SK-N-SH treated with all-trans-retinoic acid at 6 μM for 48 hours (cell line): ENCODE measurements around the gene RAD51C.

ENCODE experiments used
- CSDC2 ChIP-seq: fragments of 250-450 bp; sonication (Bioruptor Pico); IDR thresholded peaks from 2 replicates; pipeline ENCODE4 v1.5.0; 2020; ENCODE audit warnings: mild to moderate bottlenecking, moderate library complexity
- OSR1 ChIP-seq: fragments of 250-450 bp; sonication (Bioruptor Pico); IDR thresholded peaks from 2 replicates; pipeline ENCODE4 v1.8.0; 2022; ENCODE audit warnings: moderate library complexity, mild to moderate bottlenecking, inconsistent platforms
- PPARA ChIP-seq: fragments of 250-450 bp; sonication (Bioruptor Pico); IDR thresholded peaks from 2 replicates; pipeline ENCODE4 v1.5.0; 2020; ENCODE audit warnings: mild to moderate bottlenecking, borderline replicate concordance
- ZNF70 ChIP-seq: fragments of 450-650 bp; formaldehyde crosslinking; IDR thresholded peaks from 2 replicates; pipeline ENCODE4 v1.5.0; 2020; ENCODE audit warnings: mild to moderate bottlenecking, moderate library complexity
- TF ChIP-seq, protein P1 (sequence below): fragments of 250-450 bp; sonication (Bioruptor Pico); IDR thresholded peaks from 2 replicates; pipeline ENCODE4 v1.8.0; 2020; ENCODE audit warnings: mild to moderate bottlenecking, moderate library complexity, borderline replicate concordance

DNA sequence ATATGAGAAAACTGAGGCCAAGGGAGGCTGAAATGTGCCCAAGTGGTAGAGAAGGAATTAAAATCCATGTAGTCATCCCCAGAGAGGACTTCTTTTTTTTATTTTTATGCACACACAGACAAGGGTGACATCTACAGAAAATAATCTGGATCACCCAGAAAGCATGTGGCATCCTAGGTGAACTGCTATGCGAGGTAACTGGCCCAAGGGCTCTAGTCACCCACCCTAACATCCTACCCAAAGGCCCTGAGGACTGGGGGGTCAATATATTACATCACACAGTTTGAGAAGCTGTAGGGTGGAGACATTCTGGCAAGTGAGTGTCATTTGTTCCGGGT lies 23.8 kb upstream of the RAD51C start:
- TF ChIP-seq PPARA (CRISPR knock-in tag) = no peak
- TF ChIP-seq OSR1 (CRISPR knock-in tag) = no peak
- no peak for TF ChIP-seq ZNF70
- TF ChIP-seq CSDC2 (CRISPR knock-in tag) = no peak
- TF ChIP-seq, protein P1, sequence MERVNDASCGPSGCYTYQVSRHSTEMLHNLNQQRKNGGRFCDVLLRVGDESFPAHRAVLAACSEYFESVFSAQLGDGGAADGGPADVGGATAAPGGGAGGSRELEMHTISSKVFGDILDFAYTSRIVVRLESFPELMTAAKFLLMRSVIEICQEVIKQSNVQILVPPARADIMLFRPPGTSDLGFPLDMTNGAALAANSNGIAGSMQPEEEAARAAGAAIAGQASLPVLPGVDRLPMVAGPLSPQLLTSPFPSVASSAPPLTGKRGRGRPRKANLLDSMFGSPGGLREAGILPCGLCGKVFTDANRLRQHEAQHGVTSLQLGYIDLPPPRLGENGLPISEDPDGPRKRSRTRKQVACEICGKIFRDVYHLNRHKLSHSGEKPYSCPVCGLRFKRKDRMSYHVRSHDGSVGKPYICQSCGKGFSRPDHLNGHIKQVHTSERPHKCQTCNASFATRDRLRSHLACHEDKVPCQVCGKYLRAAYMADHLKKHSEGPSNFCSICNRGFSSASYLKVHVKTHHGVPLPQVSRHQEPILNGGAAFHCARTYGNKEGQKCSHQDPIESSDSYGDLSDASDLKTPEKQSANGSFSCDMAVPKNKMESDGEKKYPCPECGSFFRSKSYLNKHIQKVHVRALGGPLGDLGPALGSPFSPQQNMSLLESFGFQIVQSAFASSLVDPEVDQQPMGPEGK = no peak
